AG04450 (cell line): Measurements from ENCODE around the gene CERS6. TPM values are rescaled to one million over a fixed set of nuclear protein-coding genes. Genes with fewer than 3 reads are reported as not detected.

ENCODE experiments used
- CTCF ChIA-PET: fragments of 300-600, 350-600 bp; formaldehyde crosslinking; extraction: SDS; loops from one replicate; lab custom pipeline; 2022; ENCODE audit warnings: antibody characterized with exemption, inconsistent platforms; lab: Charles Lee
- POLR2A ChIA-PET: fragments of 350-600 bp; formaldehyde crosslinking; extraction: SDS; loops from one replicate; lab custom pipeline; 2021; ENCODE audit warnings: antibody characterized with exemption, inconsistent platforms; lab: Yijun Ruan, JAX
- DNase-seq: peaks from one replicate; pipeline ENCODE4 v3.0.0-alpha.2; 2011; ENCODE audit warnings: low read depth, low spot score
- H3K27ac ChIP-seq: one replicate; pipeline ENCODE4 v1.5.1; 2012; ENCODE audit warnings: low read depth, low read length, control low read depth
- H3K27me3 ChIP-seq: one replicate; pipeline ENCODE4 v1.6.0; 2012; ENCODE audit warnings: low read length; ENCODE audit not compliant: control insufficient read depth, insufficient read depth
- H3K4me3 ChIP-seq: 2 replicates; pipeline ENCODE4 v1.5.1; 2011; ENCODE audit warnings: mild to moderate bottlenecking, low read depth, low read length, control low read depth
- H3K9me3 ChIP-seq: 2 replicates; pipeline ENCODE4 v1.5.1; 2012; ENCODE audit warnings: low read length; ENCODE audit not compliant: control insufficient read depth, insufficient read depth
- CTCF ChIP-seq: IDR thresholded peaks from 2 replicates; pipeline ENCODE4 v1.5.1; 2011; ENCODE audit warnings: low read depth, low read length, control low read depth, inconsistent platforms
- polyA plus RNA-seq: library from polyadenylated mRNA; depleted of rRNA; stranded (reverse); fragments of >200 nt; gene quantifications from 2 replicates; pipeline ENCODE4 v1.2.3, GENCODE V29; 2011

CERS6 gene
- polyA plus RNA-seq, 1 experiment = 6.2 TPM

DNA sequence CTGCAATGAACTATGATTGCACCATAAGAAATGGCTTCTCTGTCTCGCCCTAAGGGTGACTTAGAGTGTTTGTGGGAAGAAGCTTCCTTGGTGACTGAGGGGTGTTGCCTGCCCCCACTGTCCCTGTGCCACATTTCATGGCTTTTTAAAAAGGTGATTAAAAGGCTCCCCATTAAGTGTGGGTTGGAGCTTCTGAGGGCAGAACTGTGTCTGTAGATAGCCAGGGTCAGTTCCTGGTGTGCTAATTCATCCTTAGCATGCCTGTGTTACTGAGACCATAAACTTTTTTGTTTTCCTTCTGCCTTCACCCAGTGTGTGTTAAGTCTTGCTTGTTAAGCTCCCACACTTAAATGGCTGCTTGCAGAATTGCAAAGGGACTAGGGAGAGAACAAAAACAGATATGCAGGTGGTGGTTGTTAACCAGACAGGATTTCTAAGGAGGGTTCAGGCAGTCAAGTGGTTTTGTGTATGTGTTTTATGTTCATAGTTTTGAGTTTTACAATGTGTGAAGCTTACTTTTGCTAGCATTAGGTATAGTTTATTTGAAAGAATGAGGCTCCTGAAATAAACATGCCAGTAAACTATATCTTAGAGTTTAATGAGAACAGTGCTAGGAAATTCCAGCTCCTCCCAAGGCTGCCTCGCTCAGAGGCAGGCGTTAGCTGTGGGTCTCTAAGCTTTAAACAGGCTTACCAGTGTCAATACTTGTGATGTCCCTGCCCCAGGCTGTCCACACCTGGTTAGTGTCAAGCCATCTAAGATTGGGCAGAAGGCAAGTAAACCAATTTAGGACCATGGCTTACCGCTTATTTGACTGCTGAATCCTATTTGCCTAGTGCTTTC lies 14.5 kb downstream of the CERS6 start:
- Histone ChIP-seq H3K27ac (no peak overlapping the region), H3K27me3 (no peaks in the 10 kb centered on the region), H3K4me3 (no peak overlapping the region), H3K9me3 (no peaks in the 10 kb centered on the region)
- ChIA-PET POLR2A (no interaction called here), CTCF (interaction anchor here (1.5 kb wide), 1 partner anchor 12 kb away, joined by 3 read pairs; no protein-coding TSS in a partner anchor)
- TF ChIP-seq CTCF = no peak
- no peak for DNase-seq

GRCh38 chr2:168471163-168471475 lies 15.0 kb downstream of the CERS6 start:
- CTCF ChIA-PET = interaction anchor here (1.5 kb wide), 1 partner anchor 12 kb away, joined by 3 read pairs; no protein-coding TSS in a partner anchor
- no peak overlapping the region for H3K27ac ChIP-seq
- POLR2A ChIA-PET = no interaction called here
- DNase-seq = no peak
- no peak for TF ChIP-seq CTCF
- no peak overlapping the region for H3K4me3 ChIP-seq
- no peaks in the 10 kb centered on the region for H3K27me3 ChIP-seq
- no peaks in the 10 kb centered on the region for H3K9me3 ChIP-seq

DNA sequence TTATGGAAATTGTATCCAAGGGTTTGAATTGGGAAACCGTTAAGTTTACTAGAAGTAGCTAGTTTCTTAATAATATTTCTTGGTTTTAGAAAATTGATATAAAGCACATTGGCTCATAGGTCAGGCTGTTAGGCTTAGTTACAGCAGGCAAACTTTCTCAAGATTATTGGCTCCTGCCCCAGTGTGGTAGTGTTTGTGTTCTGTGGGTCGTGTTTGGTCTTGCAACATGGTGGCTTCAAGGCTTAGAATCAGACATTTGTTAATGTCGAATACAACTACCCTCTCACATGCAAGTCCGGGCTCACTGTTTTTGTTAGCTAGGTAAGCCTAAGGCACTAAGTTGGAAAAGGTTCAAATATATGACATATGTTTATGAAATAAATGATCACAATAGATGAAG lies 19.6 kb downstream of the CERS6 start:
- H3K9me3 ChIP-seq = no peaks in the 10 kb centered on the region
- TF ChIP-seq CTCF = no peak
- POLR2A ChIA-PET = no interaction called here
- H3K27ac ChIP-seq = no peak overlapping the region
- no peaks in the 10 kb centered on the region for H3K27me3 ChIP-seq
- H3K4me3 ChIP-seq = no peak overlapping the region
- CTCF ChIA-PET = interaction anchor here (0.6 kb wide), 1 partner anchor 606 kb away, joined by 3 read pairs; no protein-coding TSS in a partner anchor
- DNase-seq = no peak

DNA sequence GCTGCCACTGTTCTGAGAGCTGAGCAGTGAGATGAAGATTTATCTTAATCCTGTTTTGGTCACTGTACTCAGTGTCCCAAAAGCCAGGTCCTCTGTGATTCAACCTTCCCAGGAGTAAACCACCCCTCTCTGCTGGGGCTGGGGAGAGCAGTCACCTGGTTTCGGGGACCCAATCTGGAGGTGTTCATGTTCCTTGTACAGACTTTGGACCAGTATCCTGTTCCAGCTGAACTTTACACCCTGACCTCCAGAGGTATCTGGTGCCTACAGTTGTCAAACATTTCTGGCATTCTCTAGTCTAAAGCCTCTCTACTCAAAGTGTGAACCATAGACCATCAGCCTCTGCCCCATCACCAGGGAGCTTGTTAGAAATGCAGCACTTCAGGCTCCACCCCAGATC lies 22.1 kb downstream of the CERS6 start:
- CTCF ChIA-PET = no interaction called here

More for the DNA sequence above, 22.1 kb downstream of the CERS6 start:
- Histone ChIP-seq H3K4me3 (no peak overlapping the region), H3K27me3 (no peaks in the 10 kb centered on the region), H3K9me3 (no peaks in the 10 kb centered on the region), H3K27ac (no peak overlapping the region)
- POLR2A ChIA-PET = no interaction called here
- TF ChIP-seq CTCF = no peak
- DNase-seq = no peak
